Panc1 (cell line): ENCODE measurements around the gene TMEM204.

Experiments
- CTCF ChIP-seq: fragments of 450-650 bp; IDR thresholded peaks from 2 replicates; pipeline ENCODE4 v1.5.1; 2017; ENCODE audit warnings: mild to moderate bottlenecking
- TF ChIP-seq, protein P1 (sequence below), 2 experiments: IDR thresholded peaks; 2 replicates each; pipeline ENCODE4 v1.6.1; 2011 to 2012; ENCODE audit warnings: low read depth in 2 of 2, control low read depth in 1 of 2, low read length in 1 of 2, mild to moderate bottlenecking in 1 of 2, moderate library complexity in 1 of 2; ENCODE audit not compliant: insufficient read depth in 1 of 2

DNA sequence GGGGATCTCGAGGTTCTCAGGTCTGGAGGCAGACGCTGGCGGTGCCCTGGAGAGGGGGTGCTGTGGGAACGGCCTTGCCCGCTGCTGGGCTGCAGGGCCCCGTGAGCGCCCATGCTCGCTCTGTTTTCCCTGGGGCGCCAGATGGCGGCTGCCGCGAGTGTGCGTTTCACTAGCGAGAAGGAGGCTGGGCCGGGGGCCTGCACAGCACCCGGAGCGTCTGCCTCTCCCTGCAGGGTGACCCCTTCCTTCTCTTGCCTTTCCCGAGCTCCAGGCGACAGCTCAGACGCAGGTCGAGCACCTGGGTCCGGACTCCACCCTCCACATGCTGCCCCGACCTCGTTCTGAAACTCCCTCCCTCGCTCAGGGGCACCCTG is 37.6 kb upstream of the TMEM204 start:
- TF ChIP-seq CTCF = no peak
- TF ChIP-seq, protein P1, sequence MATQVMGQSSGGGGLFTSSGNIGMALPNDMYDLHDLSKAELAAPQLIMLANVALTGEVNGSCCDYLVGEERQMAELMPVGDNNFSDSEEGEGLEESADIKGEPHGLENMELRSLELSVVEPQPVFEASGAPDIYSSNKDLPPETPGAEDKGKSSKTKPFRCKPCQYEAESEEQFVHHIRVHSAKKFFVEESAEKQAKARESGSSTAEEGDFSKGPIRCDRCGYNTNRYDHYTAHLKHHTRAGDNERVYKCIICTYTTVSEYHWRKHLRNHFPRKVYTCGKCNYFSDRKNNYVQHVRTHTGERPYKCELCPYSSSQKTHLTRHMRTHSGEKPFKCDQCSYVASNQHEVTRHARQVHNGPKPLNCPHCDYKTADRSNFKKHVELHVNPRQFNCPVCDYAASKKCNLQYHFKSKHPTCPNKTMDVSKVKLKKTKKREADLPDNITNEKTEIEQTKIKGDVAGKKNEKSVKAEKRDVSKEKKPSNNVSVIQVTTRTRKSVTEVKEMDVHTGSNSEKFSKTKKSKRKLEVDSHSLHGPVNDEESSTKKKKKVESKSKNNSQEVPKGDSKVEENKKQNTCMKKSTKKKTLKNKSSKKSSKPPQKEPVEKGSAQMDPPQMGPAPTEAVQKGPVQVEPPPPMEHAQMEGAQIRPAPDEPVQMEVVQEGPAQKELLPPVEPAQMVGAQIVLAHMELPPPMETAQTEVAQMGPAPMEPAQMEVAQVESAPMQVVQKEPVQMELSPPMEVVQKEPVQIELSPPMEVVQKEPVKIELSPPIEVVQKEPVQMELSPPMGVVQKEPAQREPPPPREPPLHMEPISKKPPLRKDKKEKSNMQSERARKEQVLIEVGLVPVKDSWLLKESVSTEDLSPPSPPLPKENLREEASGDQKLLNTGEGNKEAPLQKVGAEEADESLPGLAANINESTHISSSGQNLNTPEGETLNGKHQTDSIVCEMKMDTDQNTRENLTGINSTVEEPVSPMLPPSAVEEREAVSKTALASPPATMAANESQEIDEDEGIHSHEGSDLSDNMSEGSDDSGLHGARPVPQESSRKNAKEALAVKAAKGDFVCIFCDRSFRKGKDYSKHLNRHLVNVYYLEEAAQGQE (IDR thresholded peaks at IDR 0.05; ENCODE audit: insufficient read depth in 1 of 2, low read depth in 2 of 2, low read length in 1 of 2) = no peak
